Mesenchymal stem cell (in vitro differentiated cells and primary cell): ENCODE data around the gene SEZ6.

Experiments
- DNase-seq: peaks from one replicate; pipeline ENCODE4 v3.0.0-alpha.2; 2013
- H2AFZ ChIP-seq: one replicate; pipeline ENCODE4 v1.6.1; 2013; ENCODE audit warnings: low read depth, mild to moderate bottlenecking, control low read depth, inconsistent platforms, low read length, moderate library complexity
- H2AK5ac ChIP-seq: 2 replicates; pipeline ENCODE4 v1.6.1; 2013; ENCODE audit warnings: low read length, moderate library complexity, mild to moderate bottlenecking, inconsistent platforms; ENCODE audit not compliant: severe bottlenecking
- H2BK120ac ChIP-seq: one replicate; pipeline ENCODE4 v1.6.1; 2013; ENCODE audit warnings: low read depth, mild to moderate bottlenecking, inconsistent platforms, low read length, moderate library complexity
- H2BK12ac ChIP-seq, 2 experiments: one replicate each; pipeline ENCODE4 v1.6.1; 2013; ENCODE audit warnings: inconsistent platforms in 2 of 2, low read length in 2 of 2, mild to moderate bottlenecking in 2 of 2, moderate library complexity in 2 of 2, control low read depth in 1 of 2
- H2BK15ac ChIP-seq: one replicate; pipeline ENCODE4 v1.6.1; 2013; ENCODE audit warnings: mild to moderate bottlenecking, low read depth, inconsistent platforms; ENCODE audit not compliant: poor library complexity, severe bottlenecking
- H2BK5ac ChIP-seq: 2 replicates; pipeline ENCODE4 v1.6.1; 2013; ENCODE audit warnings: low read depth, mild to moderate bottlenecking, low read length, control low read depth, inconsistent platforms; ENCODE audit not compliant: poor library complexity, severe bottlenecking
- H3K14ac ChIP-seq, 2 experiments: one replicate each; pipeline ENCODE4 v1.6.1; 2013; ENCODE audit warnings: inconsistent platforms in 2 of 2, low read length in 2 of 2, control low read depth in 1 of 2, mild to moderate bottlenecking in 1 of 2, moderate library complexity in 1 of 2
- H3K18ac ChIP-seq, 2 experiments: one replicate each; pipeline ENCODE4 v1.6.1; 2013; ENCODE audit warnings: inconsistent platforms in 2 of 2, low read length in 2 of 2, control low read depth in 1 of 2, low read depth in 1 of 2, mild to moderate bottlenecking in 1 of 2
- H3K23ac ChIP-seq, 2 experiments: one replicate each; pipeline ENCODE4 v1.6.1; 2013; ENCODE audit warnings: inconsistent platforms in 2 of 2, low read length in 2 of 2, mild to moderate bottlenecking in 2 of 2, moderate library complexity in 2 of 2, control low read depth in 1 of 2
- H3K27ac ChIP-seq: 2 replicates; pipeline ENCODE4 v1.5.1; 2013; ENCODE audit warnings: mild to moderate bottlenecking, moderate library complexity, low read length, control low read depth, inconsistent platforms; ENCODE audit not compliant: poor library complexity, severe bottlenecking
- H3K27me3 ChIP-seq, 2 experiments: 2 replicates each; pipeline versions ENCODE4 v1.6.1 to v1.7.0; 2013; ENCODE audit warnings: low read length in 2 of 2, mild to moderate bottlenecking in 2 of 2, moderate library complexity in 2 of 2, control low read depth in 1 of 2, inconsistent platforms in 1 of 2; ENCODE audit not compliant: control insufficient read depth in 1 of 2, insufficient read depth in 1 of 2
- H3K36me3 ChIP-seq, 2 experiments: 2 replicates each; pipeline versions ENCODE4 v1.6.1 to v1.7.0; 2013; ENCODE audit warnings: low read length in 2 of 2, control low read depth in 1 of 2, inconsistent platforms in 1 of 2, low read depth in 1 of 2, mild to moderate bottlenecking in 1 of 2; ENCODE audit not compliant: insufficient read depth in 2 of 2, control insufficient read depth in 1 of 2
- H3K4ac ChIP-seq, 2 experiments: one replicate each; pipeline ENCODE4 v1.6.1; 2013; ENCODE audit warnings: inconsistent platforms in 2 of 2, low read length in 2 of 2, mild to moderate bottlenecking in 2 of 2, moderate library complexity in 2 of 2, control low read depth in 1 of 2, low read depth in 1 of 2
- H3K4me1 ChIP-seq: 2 replicates; pipeline ENCODE4 v1.6.1; 2013; ENCODE audit warnings: low read depth, low read length, control low read depth; ENCODE audit not compliant: control insufficient read depth, insufficient read depth
- H3K4me2 ChIP-seq: 2 replicates; pipeline ENCODE4 v1.6.1; 2013; ENCODE audit warnings: low read length, mild to moderate bottlenecking, inconsistent platforms; ENCODE audit not compliant: poor library complexity, severe bottlenecking
- H3K4me3 ChIP-seq, 2 experiments: 2 replicates each; pipeline versions ENCODE4 v1.5.1 to v1.7.0; 2013; ENCODE audit warnings: low read length in 2 of 2, mild to moderate bottlenecking in 2 of 2, control low read depth in 1 of 2, low read depth in 1 of 2; ENCODE audit not compliant: insufficient read depth in 1 of 2
- H3K79me1 ChIP-seq: replicated peaks from 2 replicates; pipeline ENCODE4 v1.6.1; 2013; ENCODE audit warnings: mild to moderate bottlenecking, control low read depth, low read length, inconsistent platforms; ENCODE audit not compliant: poor library complexity, severe bottlenecking
- H3K9ac ChIP-seq: 2 replicates; pipeline ENCODE4 v1.7.0; 2013; ENCODE audit warnings: mild to moderate bottlenecking, low read length, moderate library complexity
- H3K9me3 ChIP-seq: 2 replicates; pipeline ENCODE4 v1.7.0; 2013; ENCODE audit warnings: mild to moderate bottlenecking, low read length; ENCODE audit not compliant: control insufficient read depth
- H4K8ac ChIP-seq: one replicate; pipeline ENCODE4 v1.6.1; 2013; ENCODE audit warnings: inconsistent platforms, mild to moderate bottlenecking, low read length, moderate library complexity
- H4K91ac ChIP-seq: one replicate; pipeline ENCODE4 v1.6.1; 2013; ENCODE audit warnings: mild to moderate bottlenecking, low read length, inconsistent platforms
- WGBS: methylation state at CpG from one replicate; pipeline ENCODE4 v1.1.7; 2013; ENCODE audit warnings: mixed read lengths; 5-methylcytosine and 5-hydroxymethylcytosine counted together

SEZ6 gene

DNA sequence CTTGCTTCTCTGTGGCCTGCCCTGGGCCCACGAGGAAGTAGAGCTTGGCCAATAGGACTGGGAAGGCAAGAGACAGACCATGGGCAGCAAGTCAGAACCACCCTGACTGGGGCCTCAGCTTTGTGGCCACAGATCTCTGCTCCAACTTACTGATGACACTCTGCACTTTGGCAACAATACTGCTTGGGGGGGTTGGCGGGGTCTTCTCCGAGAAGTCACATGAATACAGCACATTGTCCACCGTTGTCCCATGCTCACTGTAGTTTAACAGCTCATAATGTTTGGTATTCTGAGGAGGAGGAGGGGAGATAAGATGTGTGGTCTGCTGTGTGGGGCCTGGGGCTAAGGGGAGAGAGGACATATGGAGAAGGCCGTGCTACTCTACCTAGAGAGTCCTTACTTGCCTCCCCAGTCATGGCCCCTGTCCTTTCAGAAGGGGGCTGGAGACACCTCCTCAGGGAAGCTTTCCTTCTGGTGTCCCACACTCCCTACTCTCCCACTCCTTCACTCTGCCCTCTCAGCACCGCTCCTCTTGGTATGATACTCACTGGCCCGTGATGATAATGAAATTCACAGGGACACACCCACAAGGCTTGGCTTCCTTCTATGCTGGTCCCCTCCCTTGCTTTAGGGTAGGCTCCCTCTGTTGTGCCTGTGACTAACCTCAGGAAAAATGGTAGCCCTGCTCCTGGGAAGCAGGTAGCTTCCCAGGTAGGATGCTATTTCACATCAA is 99.0 kb downstream of the SEZ6 start:
- H3K9me3 ChIP-seq: no peaks in the 10 kb centered on the region
- H2BK12ac ChIP-seq: no peak overlapping the region
- no peak overlapping the region for H3K4me2 ChIP-seq
- no peak overlapping the region for H2BK120ac ChIP-seq
- H3K36me3 ChIP-seq: peaks cover 61 to 71% of the 10 kb centered on the region in 2 experiments
- no peak overlapping the region for H2BK15ac ChIP-seq
- peak overlapping the region; percentile 88 for H3K9ac ChIP-seq
- DNase-seq: no peak
- peak overlapping the region; percentile 31 for H4K8ac ChIP-seq
- H4K91ac ChIP-seq: no peak overlapping the region
- no peak overlapping the region for H2BK5ac ChIP-seq
- peak overlapping the region in 1 of 2 experiments; percentile 42 for H3K4me3 ChIP-seq
- no peak overlapping the region for H3K4ac ChIP-seq
- H3K4me1 ChIP-seq: peaks cover 7% of the 10 kb centered on the region
- peaks cover 31% of the 10 kb centered on the region for H3K79me1 ChIP-seq
- H2AFZ ChIP-seq: no peak overlapping the region
- no peak overlapping the region for H3K23ac ChIP-seq
- 98% methylated on average over 7 of the region's 7 CpGs for WGBS
- H2AK5ac ChIP-seq: no peak overlapping the region
- no peaks in the 10 kb centered on the region for H3K27me3 ChIP-seq
- no peak overlapping the region for H3K14ac ChIP-seq
- H3K27ac ChIP-seq: no peak overlapping the region
- no peak overlapping the region for H3K18ac ChIP-seq

GRCh38 chr17:28906276-28906675 is 99.6 kb downstream of the SEZ6 start:
- Histone ChIP-seq H2BK120ac (no peak overlapping the region), H2AK5ac (no peak overlapping the region), H2AFZ (no peak overlapping the region), H3K18ac (no peak overlapping the region), H3K4ac (no peak overlapping the region), H2BK12ac (no peak overlapping the region), H3K23ac (no peak overlapping the region), H3K4me1 (peaks cover 9% of the 10 kb centered on the region), H3K14ac (no peak overlapping the region), H3K27ac (no peak overlapping the region), H3K36me3 (peaks cover 55 to 65% of the 10 kb centered on the region in 2 experiments), H2BK5ac (no peak overlapping the region), H3K4me2 (no peak overlapping the region), H3K27me3 (no peaks in the 10 kb centered on the region), H3K79me1 (peaks cover 27% of the 10 kb centered on the region), H2BK15ac (no peak overlapping the region), H4K8ac (peak overlapping the region; percentile 31), H3K9ac (no peak overlapping the region), H3K9me3 (no peaks in the 10 kb centered on the region), H3K4me3 (no peak overlapping the region), H4K91ac (no peak overlapping the region)
- DNase-seq: no peak
- 96% methylated on average over 9 of the region's 9 CpGs for WGBS
